Keratinocyte (primary cell): ENCODE results near the gene ERGIC1. TPM values are rescaled to one million over a fixed set of nuclear protein-coding genes. Genes with fewer than 3 reads are reported as not detected.

Source experiments
- DNase-seq: peaks from one replicate; pipeline ENCODE4 v3.0.0-alpha.2; 2011; ENCODE audit warnings: low read depth, missing footprints, low spot score
- FAIRE-seq: peaks from 2 replicates; lab custom pipeline; 2011; peaks lifted over from hg19 to GRCh38; lab: Jason Lieb, UNC
- H2AFZ ChIP-seq: 2 replicates; pipeline ENCODE4 v1.6.0; 2012; ENCODE audit warnings: low read length, control low read depth, inconsistent platforms; ENCODE audit not compliant: control insufficient read depth
- H3K27ac ChIP-seq: 2 replicates; pipeline ENCODE4 v1.5.1; 2011; ENCODE audit warnings: low read length; ENCODE audit not compliant: control insufficient read depth, insufficient read depth
- H3K27me3 ChIP-seq: 3 replicates; pipeline ENCODE4 v1.6.0; 2011; ENCODE audit warnings: low read length; ENCODE audit not compliant: control insufficient read depth, insufficient read depth; ENCODE audit errors: extremely low read depth
- H3K36me3 ChIP-seq, 2 experiments: 2 replicates in 1 of 2; 3 replicates in 1 of 2; pipeline ENCODE4 v1.5.1; 2011; ENCODE audit warnings: low read length in 2 of 2, mild to moderate bottlenecking in 1 of 2; ENCODE audit not compliant: control insufficient read depth in 2 of 2, insufficient read depth in 2 of 2; ENCODE audit errors: extremely low read depth in 1 of 2
- H3K4me1 ChIP-seq: 3 replicates; pipeline ENCODE4 v1.5.1; 2011; ENCODE audit warnings: low read length; ENCODE audit not compliant: control insufficient read depth, insufficient read depth; ENCODE audit errors: extremely low read depth
- H3K4me2 ChIP-seq: 3 replicates; pipeline ENCODE4 v1.6.0; 2011; ENCODE audit warnings: low read depth, low read length; ENCODE audit not compliant: control insufficient read depth, insufficient read depth; ENCODE audit errors: extremely low read depth
- H3K4me3 ChIP-seq, 3 experiments: fragments of 200-600 bp in 1 of 3; sonication (generic) in 1 of 3; 2 replicates in 2 of 3; 3 replicates in 1 of 3; pipeline ENCODE4 v1.5.1; 2011 to 2016; ENCODE audit warnings: low read length in 3 of 3, mild to moderate bottlenecking in 3 of 3, control low read depth in 2 of 3, inconsistent platforms in 1 of 3, low read depth in 1 of 3, mixed read lengths in 1 of 3, mixed run types in 1 of 3, moderate library complexity in 1 of 3; ENCODE audit not compliant: control insufficient read depth in 2 of 3, insufficient read depth in 2 of 3; ENCODE audit errors: extremely low read depth in 1 of 3
- H3K79me2 ChIP-seq: 2 replicates; pipeline ENCODE4 v1.6.0; 2012; ENCODE audit warnings: low read length; ENCODE audit not compliant: control insufficient read depth, insufficient read depth
- H3K9ac ChIP-seq: 3 replicates; pipeline ENCODE4 v1.6.0; 2011; ENCODE audit warnings: low read length; ENCODE audit not compliant: control insufficient read depth, insufficient read depth; ENCODE audit errors: extremely low read depth
- H3K9me1 ChIP-seq: 3 replicates; pipeline ENCODE4 v1.6.0; 2011; ENCODE audit warnings: low read length; ENCODE audit not compliant: control insufficient read depth, insufficient read depth; ENCODE audit errors: extremely low read depth
- H3K9me3 ChIP-seq: 2 replicates; pipeline ENCODE4 v1.5.1; 2012; ENCODE audit warnings: low read depth, low read length; ENCODE audit not compliant: control insufficient read depth
- H4K20me1 ChIP-seq: 3 replicates; pipeline ENCODE4 v1.6.0; 2011; ENCODE audit warnings: low read length; ENCODE audit not compliant: control insufficient read depth, insufficient read depth; ENCODE audit errors: extremely low read depth
- EZH2 ChIP-seq: IDR thresholded peaks from one replicate; pipeline ENCODE4 v1.6.1; 2012; ENCODE audit warnings: inconsistent platforms, mild to moderate bottlenecking, low read length, moderate library complexity
- dilution Hi-C: fragments of 300-500 bp; cut with MboI; formaldehyde crosslinking; loops from one replicate; pipeline ENCODE4 v1.7.0; 2020; ENCODE audit warnings: low sequenced_read_pairs; ENCODE audit not compliant: extremely low pct_ligation_motif_present
- polyA plus RNA-seq, 5 experiments: library from polyadenylated mRNA; depleted of rRNA in 3 of 5; stranded (reverse) in 3 of 5; stranded (forward) in 1 of 5; unstranded in 1 of 5; fragments of >200 nt; gene quantifications; 1 replicate in 1 of 5; 2 replicates in 3 of 5; 3 replicates in 1 of 5; pipeline versions ENCODE4 v1.2.1 to v1.2.3, GENCODE V29; 2011 to 2012; ENCODE audit warnings: missing spikeins in 2 of 5, low read depth in 1 of 5, low replicate concordance in 1 of 5
- TF ChIP-seq, protein P1 (sequence below), 3 experiments: IDR thresholded peaks in 1 of 3; conservative IDR thresholded peaks in 1 of 3; optimal IDR thresholded peaks in 1 of 3; 2 replicates in 2 of 3; 3 replicates in 1 of 3; pipeline versions ENCODE3 to v1.5.1; 2011; ENCODE audit warnings: low read length in 3 of 3, mild to moderate bottlenecking in 3 of 3, moderate library complexity in 2 of 3, control low read depth in 1 of 3, inconsistent platforms in 1 of 3; ENCODE audit not compliant: insufficient read depth in 2 of 3; ENCODE audit errors: extremely low read depth in 1 of 3

The ERGIC1 gene
- polyA plus RNA-seq, 1 donor (not counting 4 experiments of a cell fraction or from before 2014, with no cell fraction given): 93.4 TPM

DNA sequence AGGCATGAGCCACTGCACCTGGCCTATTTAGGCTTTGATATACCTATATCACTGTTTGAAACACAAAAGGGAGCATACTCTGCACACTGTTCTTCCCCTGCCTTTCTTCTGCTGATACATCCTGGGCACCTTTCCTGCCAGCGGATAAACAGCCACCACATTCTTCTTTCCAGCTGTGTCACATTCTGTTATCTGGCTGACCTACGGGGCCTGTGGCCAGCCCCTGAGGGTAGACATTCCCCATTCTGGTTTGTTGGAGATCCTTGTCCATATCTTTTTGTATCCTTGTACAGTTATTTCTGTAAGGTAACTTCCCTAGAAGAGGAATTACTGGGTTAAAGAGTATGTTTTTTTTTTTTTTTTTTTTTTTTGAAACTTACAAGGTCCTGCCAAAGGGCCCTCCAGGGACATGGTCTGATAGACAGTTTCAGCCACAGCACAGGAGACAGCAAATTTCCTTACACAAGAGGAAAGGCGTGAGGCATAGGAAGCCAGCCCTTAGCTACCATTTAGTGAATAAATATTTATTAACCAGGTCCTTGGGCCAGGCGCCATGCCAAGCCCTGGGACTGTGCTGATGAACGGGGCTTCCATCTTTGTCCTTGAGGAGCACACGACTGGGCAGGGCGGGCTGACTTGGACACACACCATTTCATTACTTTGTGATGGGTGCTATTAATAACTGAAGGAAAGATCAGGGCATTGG lies 57.8 kb downstream of the ERGIC1 start:
- dilution Hi-C loops: no loop called here
- Histone ChIP-seq H3K79me2 (no peaks in the 10 kb centered on the region), H4K20me1 (no peaks in the 10 kb centered on the region), H3K4me3 (no peak overlapping the region), H3K9me1 (no peaks in the 10 kb centered on the region), H3K27me3 (no peaks in the 10 kb centered on the region), H3K36me3 (peaks cover 8 to 20% of the 10 kb centered on the region in 2 experiments), H3K4me1 (no peaks in the 10 kb centered on the region), H3K4me2 (no peak overlapping the region), H2AFZ (no peak overlapping the region), H3K9ac (no peak overlapping the region), H3K9me3 (no peaks in the 10 kb centered on the region), H3K27ac (no peak overlapping the region)
- TF ChIP-seq EZH2: no peak
- TF ChIP-seq, protein P1, sequence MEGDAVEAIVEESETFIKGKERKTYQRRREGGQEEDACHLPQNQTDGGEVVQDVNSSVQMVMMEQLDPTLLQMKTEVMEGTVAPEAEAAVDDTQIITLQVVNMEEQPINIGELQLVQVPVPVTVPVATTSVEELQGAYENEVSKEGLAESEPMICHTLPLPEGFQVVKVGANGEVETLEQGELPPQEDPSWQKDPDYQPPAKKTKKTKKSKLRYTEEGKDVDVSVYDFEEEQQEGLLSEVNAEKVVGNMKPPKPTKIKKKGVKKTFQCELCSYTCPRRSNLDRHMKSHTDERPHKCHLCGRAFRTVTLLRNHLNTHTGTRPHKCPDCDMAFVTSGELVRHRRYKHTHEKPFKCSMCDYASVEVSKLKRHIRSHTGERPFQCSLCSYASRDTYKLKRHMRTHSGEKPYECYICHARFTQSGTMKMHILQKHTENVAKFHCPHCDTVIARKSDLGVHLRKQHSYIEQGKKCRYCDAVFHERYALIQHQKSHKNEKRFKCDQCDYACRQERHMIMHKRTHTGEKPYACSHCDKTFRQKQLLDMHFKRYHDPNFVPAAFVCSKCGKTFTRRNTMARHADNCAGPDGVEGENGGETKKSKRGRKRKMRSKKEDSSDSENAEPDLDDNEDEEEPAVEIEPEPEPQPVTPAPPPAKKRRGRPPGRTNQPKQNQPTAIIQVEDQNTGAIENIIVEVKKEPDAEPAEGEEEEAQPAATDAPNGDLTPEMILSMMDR (optimal IDR thresholded peaks at IDR 0.05 in 1 of 3, IDR thresholded peaks at IDR 0.05 in 1 of 3, conservative IDR thresholded peaks at IDR 0.05 in 1 of 3; ENCODE audit: extremely low read depth in 1 of 3, insufficient read depth in 2 of 3, low read length in 3 of 3): no peak
- FAIRE-seq (no peak), DNase-seq (no peak)

DNA sequence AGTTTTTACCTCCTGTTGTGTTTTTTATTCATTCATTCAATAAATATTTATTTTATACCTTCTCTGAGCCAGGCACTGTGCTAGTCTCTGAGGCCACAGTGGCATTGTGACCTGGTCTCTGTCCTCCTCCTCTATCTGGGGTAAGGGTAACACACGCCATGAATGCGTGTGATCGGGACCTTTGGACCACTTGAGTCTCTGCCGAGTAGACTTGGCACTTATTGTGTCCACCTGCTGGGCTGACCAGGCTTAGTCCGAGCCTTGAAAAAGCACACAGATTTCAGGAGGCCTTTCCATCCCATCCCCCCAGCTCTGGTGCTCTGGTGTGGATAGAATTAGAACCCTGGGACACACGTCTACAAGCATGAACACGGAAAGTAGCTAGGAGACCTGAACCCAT lies 58.7 kb downstream of the ERGIC1 start:
- Histone ChIP-seq H3K4me3 (no peak overlapping the region), H3K79me2 (no peaks in the 10 kb centered on the region), H3K4me1 (no peaks in the 10 kb centered on the region), H3K4me2 (no peak overlapping the region), H3K9me1 (no peaks in the 10 kb centered on the region), H3K27ac (no peak overlapping the region), H3K36me3 (peaks cover 8 to 15% of the 10 kb centered on the region in 2 experiments), H2AFZ (no peak overlapping the region), H3K27me3 (no peaks in the 10 kb centered on the region), H4K20me1 (no peaks in the 10 kb centered on the region), H3K9me3 (no peaks in the 10 kb centered on the region), H3K9ac (no peak overlapping the region)
- FAIRE-seq (no peak), DNase-seq (no peak)
- TF ChIP-seq EZH2: no peak
- TF ChIP-seq, protein P1 (optimal IDR thresholded peaks at IDR 0.05 in 1 of 3, IDR thresholded peaks at IDR 0.05 in 1 of 3, conservative IDR thresholded peaks at IDR 0.05 in 1 of 3; ENCODE audit: extremely low read depth in 1 of 3, insufficient read depth in 2 of 3, low read length in 3 of 3): no peak
- dilution Hi-C loops: no loop called here
